HEK293 (cell line): Measurements from ENCODE around the gene TLK1.

ENCODE experiments used
- CTCF ChIA-PET: fragments of 350-600 bp; formaldehyde crosslinking; extraction: SDS; loops from one replicate; lab custom pipeline; 2021; ENCODE audit warnings: antibody characterized with exemption; lab: Yijun Ruan, JAX
- POLR2A ChIA-PET: fragments of 300-600 bp; formaldehyde crosslinking; extraction: SDS; loops from one replicate; lab custom pipeline; 2020; ENCODE audit warnings: antibody characterized with exemption, inconsistent platforms; lab: Yijun Ruan, JAX
- H3K27ac ChIP-seq: fragments of 200-500 bp; sonication (Bioruptor generic); 2 replicates; pipeline ENCODE4 v1.5.1; 2014; ENCODE audit warnings: low read depth, low read length, control low read depth, inconsistent platforms; ENCODE audit errors: extremely low read depth
- H3K36me3 ChIP-seq, 2 experiments: fragments of 200-500 bp in 1 of 2; sonication (Bioruptor generic) in 1 of 2; 1 replicate in 1 of 2; 2 replicates in 1 of 2; pipeline ENCODE4 v1.5.1; 2014 to 2017; ENCODE audit warnings: inconsistent platforms in 2 of 2, low read length in 2 of 2; ENCODE audit not compliant: control insufficient read depth in 2 of 2, insufficient read depth in 1 of 2
- H3K4me1 ChIP-seq: fragments of 200-500 bp; sonication (Bioruptor generic); 2 replicates; pipeline ENCODE4 v1.5.1; 2014; ENCODE audit warnings: mild to moderate bottlenecking, low read length, inconsistent platforms; ENCODE audit not compliant: control insufficient read depth, insufficient read depth
- H3K4me3 ChIP-seq: 2 replicates; pipeline ENCODE4 v1.5.1; 2011; ENCODE audit warnings: low read depth, mild to moderate bottlenecking, control low read depth, low read length, moderate library complexity
- H3K9me3 ChIP-seq: fragments of 200-500 bp; sonication (Bioruptor generic); 2 replicates; pipeline ENCODE4 v1.5.1; 2014; ENCODE audit warnings: low read depth, low read length, inconsistent platforms; ENCODE audit not compliant: control insufficient read depth, insufficient read depth
- HOXC10 ChIP-seq: sonication (generic); formaldehyde crosslinking; IDR thresholded peaks from 2 replicates; pipeline ENCODE4 v1.8.1; 2023; ENCODE audit warnings: mild to moderate bottlenecking, missing genetic modification reagents
- KLF16 ChIP-seq: fragments of 450-650 bp; formaldehyde crosslinking; IDR thresholded peaks from 2 replicates; pipeline ENCODE4 v1.5.1; 2017; ENCODE audit warnings: missing biosample characterization, missing genetic modification characterization
- MYNN ChIP-seq: fragments of 450-650 bp; formaldehyde crosslinking; IDR thresholded peaks from 2 replicates; pipeline ENCODE4 v1.5.1; 2016; ENCODE audit warnings: missing biosample characterization, missing genetic modification characterization, borderline replicate concordance
- MZF1 ChIP-seq: fragments of 450-650 bp; formaldehyde crosslinking; IDR thresholded peaks from 2 replicates; pipeline ENCODE4 v1.5.1; 2017; ENCODE audit warnings: missing biosample characterization, missing genetic modification characterization, borderline replicate concordance
- PRDM4 ChIP-seq: fragments of 450-650 bp; formaldehyde crosslinking; IDR thresholded peaks from 2 replicates; pipeline ENCODE4 v1.5.1; 2017; ENCODE audit warnings: missing biosample characterization, missing genetic modification characterization
- SP2 ChIP-seq: fragments of 450-650 bp; formaldehyde crosslinking; IDR thresholded peaks from 2 replicates; pipeline ENCODE4 v1.5.1; 2016; ENCODE audit warnings: missing biosample characterization, missing genetic modification characterization
- TRIM28 ChIP-seq: IDR thresholded peaks from 2 replicates; pipeline ENCODE4 v1.6.1; 2011; ENCODE audit warnings: low read length, control low read depth, borderline replicate concordance
- ZBTB10 ChIP-seq: fragments of 450-650 bp; formaldehyde crosslinking; IDR thresholded peaks from 2 replicates; pipeline ENCODE4 v1.5.1; 2016; ENCODE audit warnings: missing biosample characterization, missing genetic modification characterization
- ZBTB17 ChIP-seq: fragments of 450-650 bp; formaldehyde crosslinking; IDR thresholded peaks from 2 replicates; pipeline ENCODE4 v1.5.1; 2016; ENCODE audit warnings: missing biosample characterization, missing genetic modification characterization
- ZBTB20 ChIP-seq: fragments of 450-650 bp; formaldehyde crosslinking; IDR thresholded peaks from 2 replicates; pipeline ENCODE4 v1.5.1; 2016; ENCODE audit warnings: missing biosample characterization, missing genetic modification characterization
- ZBTB48 ChIP-seq: fragments of 450-650 bp; formaldehyde crosslinking; IDR thresholded peaks from 2 replicates; pipeline ENCODE4 v1.5.1; 2016; ENCODE audit warnings: missing biosample characterization, missing genetic modification characterization
- ZBTB6 ChIP-seq: fragments of 450-650 bp; formaldehyde crosslinking; IDR thresholded peaks from 2 replicates; pipeline ENCODE4 v1.5.1; 2017; ENCODE audit warnings: missing biosample characterization, missing genetic modification characterization
- ZNF146 ChIP-seq: fragments of 450-650 bp; formaldehyde crosslinking; IDR thresholded peaks from 2 replicates; pipeline ENCODE4 v1.5.1; 2016; ENCODE audit warnings: missing biosample characterization, missing genetic modification characterization
- ZNF16 ChIP-seq: fragments of 450-650 bp; formaldehyde crosslinking; IDR thresholded peaks from 2 replicates; pipeline ENCODE4 v1.5.1; 2016; ENCODE audit warnings: low read depth, missing biosample characterization, missing genetic modification characterization
- ZNF2 ChIP-seq: fragments of 450-650 bp; formaldehyde crosslinking; IDR thresholded peaks from 2 replicates; pipeline ENCODE4 v1.5.1; 2016; ENCODE audit warnings: missing biosample characterization, missing genetic modification characterization
- ZNF221 ChIP-seq: fragments of 450-650 bp; formaldehyde crosslinking; IDR thresholded peaks from 2 replicates; pipeline ENCODE4 v1.5.1; 2017; ENCODE audit warnings: missing biosample characterization, missing genetic modification characterization, borderline replicate concordance
- ZNF23 ChIP-seq: fragments of 450-650 bp; formaldehyde crosslinking; IDR thresholded peaks from 2 replicates; pipeline ENCODE4 v1.5.1; 2016; ENCODE audit warnings: missing biosample characterization, missing genetic modification characterization, borderline replicate concordance
- ZNF350 ChIP-seq: fragments of 450-650 bp; formaldehyde crosslinking; IDR thresholded peaks from 2 replicates; pipeline ENCODE4 v1.5.0; 2017; ENCODE audit warnings: missing biosample characterization, mild to moderate bottlenecking, missing genetic modification characterization
- ZNF366 ChIP-seq: fragments of 450-650 bp; formaldehyde crosslinking; conservative IDR thresholded peaks from 2 replicates; pipeline ENCODE4 v1.5.1; 2016; ENCODE audit warnings: missing biosample characterization, missing genetic modification characterization
- ZNF394 ChIP-seq: fragments of 450-650 bp; formaldehyde crosslinking; IDR thresholded peaks from 2 replicates; pipeline ENCODE4 v1.5.1; 2016; ENCODE audit warnings: missing biosample characterization, missing genetic modification characterization, mild to moderate bottlenecking, moderate library complexity, borderline replicate concordance
- ZNF404 ChIP-seq: fragments of 450-650 bp; formaldehyde crosslinking; IDR thresholded peaks from 2 replicates; pipeline ENCODE4 v1.5.1; 2017; ENCODE audit warnings: missing biosample characterization, missing genetic modification characterization
- ZNF529 ChIP-seq: fragments of 450-650 bp; formaldehyde crosslinking; IDR thresholded peaks from 2 replicates; pipeline ENCODE4 v1.5.1; 2017; ENCODE audit warnings: missing genetic modification characterization, missing biosample characterization; ENCODE audit not compliant: insufficient replicate concordance
- ZNF555 ChIP-seq: fragments of 450-650 bp; formaldehyde crosslinking; conservative IDR thresholded peaks from 2 replicates; pipeline ENCODE4 v1.5.1; 2017; ENCODE audit warnings: missing biosample characterization, mild to moderate bottlenecking, missing genetic modification characterization, inconsistent platforms
- ZNF585B ChIP-seq: fragments of 450-650 bp; formaldehyde crosslinking; IDR thresholded peaks from 2 replicates; pipeline ENCODE4 v1.5.1; 2016; ENCODE audit warnings: missing biosample characterization, missing genetic modification characterization
- ZNF596 ChIP-seq: fragments of 450-650 bp; IDR thresholded peaks from 2 replicates; pipeline ENCODE4 v1.5.0; 2018; ENCODE audit warnings: missing biosample characterization, mild to moderate bottlenecking, missing genetic modification characterization, moderate library complexity
- ZNF670 ChIP-seq: fragments of 450-650 bp; formaldehyde crosslinking; IDR thresholded peaks from 2 replicates; pipeline ENCODE4 v1.5.1; 2016; ENCODE audit warnings: missing biosample characterization, missing genetic modification characterization, low read depth
- ZNF785 ChIP-seq: fragments of 450-650 bp; formaldehyde crosslinking; IDR thresholded peaks from 2 replicates; pipeline ENCODE4 v1.5.1; 2016; ENCODE audit warnings: missing biosample characterization, missing genetic modification characterization
- ZSCAN23 ChIP-seq: fragments of 450-650 bp; formaldehyde crosslinking; IDR thresholded peaks from 2 replicates; pipeline ENCODE4 v1.5.1; 2016; ENCODE audit warnings: missing biosample characterization, missing genetic modification characterization

Gene TLK1

GRCh38 chr2:171201767-171202166 lies 41.1 kb upstream of the TLK1 start:
- ChIA-PET POLR2A (no interaction called here), CTCF (interaction anchor here (0.5 to 0.9 kb wide), 2 partner anchors 39 to 225 kb away, joined by 3 to 6 read pairs; no protein-coding TSS in a partner anchor)
- H3K4me3 ChIP-seq = no peak overlapping the region
- TF ChIP-seq KLF16 (tag by site-specific recombination) = no peak
- no peak for TF ChIP-seq ZBTB48 (tag by site-specific recombination)
- TF ChIP-seq ZBTB20 = no peak
- TF ChIP-seq MYNN (tag by site-specific recombination) = no peak
- TF ChIP-seq ZNF2 (tag by site-specific recombination) = no peak
- TF ChIP-seq ZSCAN23 (tag by site-specific recombination) = no peak
- no peak for TF ChIP-seq SP2 (tag by site-specific recombination)
- TF ChIP-seq ZNF529 (tag by site-specific recombination) = no peak
- TF ChIP-seq ZNF404 = no peak
- no peak for TF ChIP-seq ZNF596 (tag by site-specific recombination)
- TF ChIP-seq ZNF221 (tag by site-specific recombination) = no peak
- no peak for TF ChIP-seq ZNF16 (tag by site-specific recombination)
- no peak overlapping the region for H3K27ac ChIP-seq
- no peaks in the 10 kb centered on the region for H3K36me3 ChIP-seq
- H3K4me1 ChIP-seq = no peaks in the 10 kb centered on the region
- no peaks in the 10 kb centered on the region for H3K9me3 ChIP-seq

- ChIA-PET POLR2A (no interaction called here), CTCF (interaction anchor here (0.5 to 0.9 kb wide), 2 partner anchors 38 to 224 kb away, joined by 3 to 6 read pairs; no protein-coding TSS in a partner anchor)
- no peak overlapping the region for H3K27ac ChIP-seq
- no peaks in the 10 kb centered on the region for H3K36me3 ChIP-seq
- H3K9me3 ChIP-seq = no peaks in the 10 kb centered on the region
- TF ChIP-seq TRIM28 (no peak), ZNF23 (tag by site-specific recombination) (no peak), HOXC10 (CRISPR knock-in tag) (no peak), ZBTB10 (tag by site-specific recombination) (no peak), MZF1 (tag by site-specific recombination) (no peak), ZBTB17 (tag by site-specific recombination) (no peak), ZNF670 (tag by site-specific recombination) (no peak)
- no peak overlapping the region for H3K4me3 ChIP-seq
- H3K4me1 ChIP-seq = no peaks in the 10 kb centered on the region
Observed at GRCh38 chr2:171201271-171201670, 40.6 kb upstream of the TLK1 start.

GRCh38 chr2:171200469-171200868 lies 39.8 kb upstream of the TLK1 start:
- POLR2A ChIA-PET = no interaction called here
- TF ChIP-seq ZNF366 (tag by site-specific recombination) (no peak), ZNF785 (no peak), ZNF555 (no peak), ZBTB6 (tag by site-specific recombination) (no peak), ZNF146 (tag by site-specific recombination) (no peak), ZNF2 (tag by site-specific recombination) (no peak), ZNF350 (no peak), ZNF394 (tag by site-specific recombination) (no peak), PRDM4 (tag by site-specific recombination) (no peak), ZNF585B (no peak)

More at GRCh38 chr2:171200469-171200868, 39.8 kb upstream of the TLK1 start:
- Histone ChIP-seq H3K27ac (no peak overlapping the region), H3K9me3 (no peaks in the 10 kb centered on the region), H3K36me3 (no peaks in the 10 kb centered on the region), H3K4me1 (no peaks in the 10 kb centered on the region), H3K4me3 (no peak overlapping the region)
- CTCF ChIA-PET = no interaction called here
